SKM-1 (cell line): ENCODE measurements around the gene TSPEAR.
"Not testable (repeated sequence)": the region's sequence is repeated elsewhere in the genome, so short reads cannot be mapped to it uniquely, and the experiment has no call there.

Experiments
- DNase-seq: peaks from one replicate; lab custom pipeline; 2025; ENCODE audit not compliant: unreplicated experiment; lab: John Stamatoyannopoulos, UW

The TSPEAR gene

DNA sequence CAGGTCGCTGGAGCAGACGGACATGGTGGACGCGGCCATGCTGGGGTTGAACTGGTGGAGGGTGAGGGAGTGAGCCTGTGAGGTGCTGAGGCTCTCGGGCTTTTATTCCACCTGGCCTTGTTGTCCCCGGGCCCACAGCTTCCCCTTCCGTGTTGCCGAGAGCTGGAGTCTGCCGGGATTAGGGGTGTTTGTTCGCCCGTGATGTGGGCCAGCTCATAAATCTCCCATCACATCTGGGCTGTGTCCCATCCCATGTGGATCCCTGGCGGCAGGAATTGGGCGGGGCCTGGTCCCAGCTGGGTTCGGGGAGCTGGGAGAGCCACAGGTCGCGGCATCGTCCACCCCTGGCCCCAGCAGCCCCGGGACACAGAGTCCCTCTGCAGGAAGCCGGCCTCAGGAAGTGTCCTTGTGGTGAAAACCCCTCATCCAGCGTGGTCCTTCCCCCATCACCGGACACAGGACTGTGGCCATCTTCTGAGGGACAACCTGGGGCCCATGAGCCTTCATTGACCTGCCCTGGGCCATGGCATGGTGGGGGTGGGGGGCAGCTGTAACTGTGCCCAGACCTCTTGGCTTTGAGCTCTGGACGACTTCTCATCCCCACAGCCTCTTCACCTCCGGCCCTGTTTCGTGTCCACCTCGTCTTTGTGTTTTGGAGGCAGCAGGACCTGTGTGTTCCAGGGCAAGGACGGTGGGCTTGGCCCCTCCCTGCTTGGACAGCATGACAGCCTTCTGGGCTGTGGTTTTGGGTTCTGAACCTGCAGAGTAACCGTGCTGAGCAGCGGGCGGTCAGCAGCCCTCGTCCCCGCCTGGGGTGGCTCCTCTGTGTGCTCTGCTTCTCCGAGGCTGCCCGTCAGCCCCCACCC lies 118.7 kb downstream of the TSPEAR start, which contains the start of gene KRTAP10-6:
TSS of gene KRTAP10-6 (minus strand) at position 60 of the 866 bp plus-strand sequence. CDS start at position 39, 21 bp downstream.
- no peak for DNase-seq

DNA sequence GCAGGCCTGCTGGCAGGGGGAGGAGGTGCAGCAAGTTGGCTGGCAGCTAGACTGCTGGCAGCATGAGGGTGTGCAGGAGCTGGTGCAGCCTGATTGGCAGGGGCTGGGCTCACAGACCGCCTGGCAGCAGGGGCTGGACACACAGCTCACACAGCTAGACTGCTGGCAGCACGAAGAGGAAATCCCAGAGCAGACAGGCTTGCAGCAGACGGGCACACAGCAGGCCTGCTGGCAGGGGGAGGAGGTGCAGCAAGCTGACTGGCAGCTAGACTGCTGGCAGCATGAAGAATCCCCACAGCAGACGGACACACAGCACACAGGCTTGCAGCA lies 119.6 kb downstream of the TSPEAR start:
- DNase-seq, result not testable (repeated sequence)

DNA sequence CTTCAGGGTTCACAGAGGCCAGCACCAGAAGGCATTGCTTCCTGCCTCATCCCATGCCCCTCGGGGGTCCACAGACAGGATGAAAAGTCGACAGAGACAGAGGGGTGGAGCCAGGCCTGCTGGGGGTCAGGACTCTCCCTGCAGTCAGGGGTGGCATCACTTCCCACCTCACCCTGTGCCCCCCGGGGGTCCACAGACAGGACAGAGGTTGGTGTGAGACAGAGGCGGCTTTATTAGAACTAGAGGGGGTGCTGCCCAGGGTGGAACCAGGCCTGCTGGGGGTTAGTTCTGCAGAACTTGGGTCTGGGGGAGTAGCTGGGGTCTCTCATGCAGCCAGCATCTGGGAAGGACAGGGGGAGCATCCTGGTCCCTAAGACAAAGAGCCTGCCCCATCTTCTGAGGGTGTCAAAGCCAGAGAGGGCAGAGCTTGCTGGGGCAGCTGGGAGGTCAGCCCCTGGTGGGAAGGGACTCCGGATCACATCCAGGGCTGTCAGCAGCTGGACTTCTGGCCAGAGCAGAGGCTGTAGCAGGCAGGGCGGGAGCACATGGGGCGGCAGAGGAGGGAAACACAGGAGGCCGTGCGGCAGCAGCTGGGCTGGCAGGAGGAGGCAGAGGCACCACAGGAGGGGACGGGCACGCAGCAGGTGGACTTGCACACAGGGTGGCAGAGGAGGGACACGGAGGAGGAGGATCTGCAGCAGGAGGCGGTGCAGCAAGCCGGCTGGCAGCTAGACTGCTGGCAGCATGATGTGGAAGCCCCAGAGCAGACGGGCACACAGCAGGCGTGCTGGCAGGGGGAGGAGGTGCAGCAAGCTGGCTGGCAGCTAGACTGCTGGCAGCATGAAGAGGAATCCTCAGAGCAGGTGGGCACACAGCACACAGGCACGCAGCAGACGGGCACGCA lies 120.2 kb downstream of the TSPEAR start:
- DNase-seq, result not testable (repeated sequence)

DNA sequence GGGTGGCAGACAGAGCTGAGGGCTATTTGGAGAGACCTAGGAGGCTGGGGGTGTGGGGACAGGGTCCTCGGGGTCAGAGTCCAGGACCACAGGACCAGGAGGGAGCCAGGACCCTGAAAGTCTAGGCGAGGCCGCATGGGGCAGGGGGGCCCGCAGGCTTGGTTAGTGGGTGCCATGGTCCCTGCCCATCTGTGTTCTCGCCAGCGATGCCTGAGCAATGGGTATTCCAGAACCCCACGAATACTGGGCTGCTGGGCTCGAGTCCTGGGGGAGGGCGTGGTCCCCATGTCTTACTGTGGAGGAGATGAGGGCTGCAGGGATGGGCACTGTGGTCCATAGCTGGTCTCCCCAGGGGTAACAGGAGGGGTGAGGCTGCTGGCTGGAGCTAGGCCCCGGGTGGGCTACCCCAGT lies 121.1 kb downstream of the TSPEAR start:
- no peak for DNase-seq

DNA sequence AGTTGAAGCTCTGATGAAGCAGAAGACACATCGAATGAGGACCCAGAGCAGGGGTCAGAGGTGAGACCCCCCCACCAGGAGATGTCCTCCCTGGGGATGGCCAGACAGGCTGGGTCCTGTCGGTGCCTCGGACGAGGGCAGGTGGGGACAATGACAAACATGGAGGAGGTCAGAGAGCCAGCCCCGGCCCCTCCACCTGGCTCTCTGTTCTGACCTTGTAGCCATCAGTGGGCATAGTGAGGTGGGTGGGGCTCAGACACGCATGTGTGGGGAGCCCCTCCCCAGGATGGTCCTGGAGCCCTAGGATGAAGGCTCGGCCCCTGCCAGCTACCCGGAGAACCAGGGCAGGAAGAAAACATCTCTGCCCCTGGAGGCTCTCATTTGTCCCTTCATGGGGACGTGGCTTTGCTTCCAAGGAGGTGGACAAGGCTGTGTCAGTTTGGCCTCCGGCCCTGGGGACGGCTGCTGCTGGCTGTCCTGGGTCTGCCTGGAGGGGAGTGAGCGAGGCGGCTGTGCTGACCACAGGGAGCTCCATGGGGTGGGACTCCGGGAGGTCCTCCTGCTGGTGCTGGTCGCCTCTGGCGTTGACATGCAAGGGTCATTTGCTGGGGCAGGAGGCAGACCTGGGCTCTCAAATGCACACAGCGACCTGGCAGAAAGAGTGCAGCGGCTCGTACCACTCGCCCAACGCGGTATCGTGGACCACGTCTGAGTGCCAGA lies 121.6 kb downstream of the TSPEAR start:
- no peak for DNase-seq

DNA sequence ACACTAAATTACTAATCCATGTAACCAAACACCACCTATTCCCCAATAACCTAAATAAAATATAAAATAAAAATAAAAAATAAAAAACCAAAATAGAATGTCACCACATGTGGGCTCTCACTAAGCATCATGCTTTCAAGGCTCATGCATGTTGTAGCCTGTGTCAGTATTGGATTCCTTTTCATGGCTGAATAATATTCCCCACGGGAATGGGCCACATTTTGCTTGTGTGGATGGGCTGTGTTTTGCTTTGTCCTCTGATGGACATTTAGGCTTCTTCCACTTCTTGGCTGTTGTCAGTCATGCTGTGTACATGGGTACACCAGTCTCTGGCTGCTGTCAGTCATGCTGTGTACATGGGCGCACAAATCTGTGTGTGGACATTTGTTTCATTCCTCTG lies 122.3 kb downstream of the TSPEAR start:
- no peak for DNase-seq

DNA sequence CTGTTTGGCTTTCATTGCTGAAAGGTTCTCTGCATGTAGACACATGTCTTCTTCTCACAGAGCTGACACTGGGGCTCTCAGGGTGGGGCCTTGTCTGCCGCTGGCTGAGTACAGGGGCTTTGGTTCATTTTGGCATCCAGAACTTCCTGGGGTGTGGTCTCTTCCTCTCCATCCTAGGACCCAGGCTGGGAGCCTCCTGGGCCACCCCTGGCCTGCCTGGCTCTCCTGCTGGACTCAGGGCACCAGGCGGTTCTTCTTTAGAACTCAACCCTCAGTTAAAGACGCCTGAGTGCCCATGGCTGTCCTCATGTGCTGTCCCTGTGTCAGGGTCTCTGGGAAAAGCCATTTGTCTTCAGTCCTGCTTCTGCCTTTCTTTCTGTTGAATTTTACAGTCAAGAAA lies 125.5 kb downstream of the TSPEAR start:
- DNase-seq, result no peak

DNA sequence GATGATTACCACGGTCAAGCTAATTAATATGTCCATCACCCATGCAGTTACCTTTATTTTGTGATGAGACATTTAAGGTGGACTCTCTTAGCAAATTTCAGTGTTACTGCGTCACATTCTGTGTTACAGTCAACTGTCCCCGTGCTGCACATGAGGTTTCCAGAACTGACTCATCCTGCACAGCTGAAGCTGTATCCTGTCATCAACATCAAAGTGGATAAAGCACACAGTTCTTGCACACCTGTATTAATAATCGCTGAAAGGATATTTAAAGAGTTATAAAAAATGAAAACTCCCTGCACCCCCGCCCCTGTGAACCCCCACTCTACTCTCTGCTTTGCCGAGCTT lies 127.6 kb downstream of the TSPEAR start:
- DNase-seq, result no peak

DNA sequence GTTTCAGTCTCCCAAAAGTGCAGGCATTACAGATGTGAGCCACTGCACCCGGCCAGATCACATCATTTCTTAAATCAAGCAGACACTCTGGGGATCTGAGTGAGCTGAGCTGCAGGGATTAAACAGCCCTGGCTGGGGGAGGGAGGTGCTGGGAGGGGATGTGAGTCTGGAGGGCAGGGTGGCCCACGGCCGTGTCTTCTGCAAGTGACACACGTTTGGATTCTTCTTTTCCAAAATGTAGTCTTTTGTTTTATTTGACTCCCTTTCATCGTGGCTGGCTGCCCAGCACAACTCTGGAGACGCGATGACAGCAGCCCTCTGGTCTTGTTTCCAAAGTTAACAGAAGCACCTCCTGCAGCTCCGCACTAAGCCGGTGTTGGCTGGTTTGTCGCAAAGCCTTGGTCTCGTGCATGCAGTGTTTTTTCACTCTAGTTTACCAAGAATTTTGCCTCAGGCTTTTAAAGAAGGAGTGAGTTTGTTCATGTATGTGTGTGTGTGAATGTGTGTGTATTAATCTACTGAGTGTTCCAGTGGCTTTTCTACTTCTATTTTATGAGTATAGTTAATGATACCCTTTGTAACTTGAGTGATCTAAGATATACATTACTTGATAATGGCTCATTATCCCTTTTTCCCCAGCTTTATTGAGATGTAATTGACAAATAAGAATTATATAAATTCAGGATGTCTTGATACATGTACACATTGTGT lies 128.1 kb downstream of the TSPEAR start:
- no peak for DNase-seq

DNA sequence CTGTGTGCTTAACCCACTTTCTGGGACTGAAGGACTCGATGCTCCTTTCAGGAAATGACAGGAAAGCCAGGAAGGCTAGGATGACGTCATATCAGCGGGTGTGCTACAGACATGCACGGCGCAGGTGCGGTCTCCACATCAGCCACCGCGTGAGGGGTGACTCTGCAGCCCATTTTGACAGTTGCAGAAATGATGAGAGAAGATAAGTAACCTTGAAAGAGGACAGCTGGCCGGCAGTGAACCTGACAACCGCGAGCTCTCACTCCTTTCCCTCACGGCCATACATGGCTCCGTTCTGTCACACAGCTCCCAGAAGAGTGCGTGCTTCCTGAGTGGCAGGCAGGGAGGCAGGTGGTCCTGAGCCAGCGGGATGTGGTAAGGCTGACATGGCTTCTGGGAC lies 129.3 kb downstream of the TSPEAR start:
- DNase-seq, result no peak

DNA sequence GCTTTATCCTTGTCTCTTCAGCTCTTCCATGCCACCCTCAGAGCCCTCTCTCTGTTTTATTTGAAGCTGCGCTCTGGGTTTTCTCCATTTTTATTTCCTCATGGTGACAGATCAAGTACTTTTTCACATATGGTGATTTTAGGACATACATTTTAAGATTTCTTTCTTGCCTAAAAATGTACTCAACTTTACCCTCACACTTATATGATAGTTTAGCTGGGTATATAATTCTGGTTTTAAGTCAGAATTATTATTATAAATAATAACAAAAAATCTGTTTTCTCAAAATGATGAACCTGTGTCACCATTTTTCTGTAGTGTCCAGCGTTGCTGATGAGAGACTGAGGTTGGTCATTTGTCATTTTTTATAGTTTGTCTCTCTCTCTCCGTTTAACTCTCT lies 130.2 kb downstream of the TSPEAR start:
- no peak for DNase-seq

DNA sequence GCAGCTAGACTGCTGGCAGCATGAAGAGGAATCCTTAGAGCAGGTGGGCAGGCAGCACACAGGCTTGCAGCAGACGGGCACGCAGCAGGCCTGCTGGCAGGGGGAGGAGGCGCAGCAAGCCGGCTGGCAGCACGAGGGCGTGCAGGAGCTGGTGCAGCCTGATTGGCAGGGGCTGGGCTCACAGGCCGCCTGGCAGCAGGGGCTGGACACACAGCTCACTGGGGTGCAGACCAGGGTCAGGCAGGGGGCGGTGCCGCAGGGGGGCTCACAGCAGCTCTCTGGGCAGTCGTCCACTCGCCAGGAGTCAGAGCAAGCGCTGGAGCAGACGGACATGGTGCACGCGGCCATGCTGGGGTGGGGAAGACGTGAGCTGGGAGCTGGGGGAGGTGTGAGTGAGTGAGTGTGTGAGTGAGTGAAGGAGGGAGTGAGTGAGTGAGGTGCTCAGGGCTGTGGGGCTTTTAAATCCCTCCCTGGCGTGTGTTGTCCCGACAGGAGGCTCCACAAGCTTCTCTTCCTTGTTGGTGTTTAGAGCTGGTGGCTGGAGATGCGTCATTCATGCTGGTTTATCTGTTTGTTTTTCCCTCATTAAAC lies 131.0 kb downstream of the TSPEAR start, which contains the start of gene KRTAP10-5:
TSS of gene KRTAP10-5 (minus strand) at position 374 of the 591 bp plus-strand sequence. CDS start at position 348, 26 bp downstream.
- not testable (repeated sequence) for DNase-seq

DNA sequence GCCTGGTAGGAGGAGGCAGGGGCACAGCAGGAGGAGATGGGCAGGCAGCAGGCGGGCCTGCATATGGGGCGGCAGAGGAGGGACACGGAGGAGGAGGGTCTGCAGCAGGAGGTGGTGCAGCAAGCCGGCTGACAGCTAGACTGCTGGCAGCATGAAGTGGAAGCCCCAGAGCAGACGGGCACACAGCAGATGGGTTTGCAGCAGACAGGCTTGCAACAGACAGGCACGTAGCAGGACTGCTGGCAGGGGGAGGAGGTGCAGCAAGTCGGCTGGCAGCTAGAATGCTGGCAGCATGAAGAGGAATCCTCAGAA lies 131.6 kb downstream of the TSPEAR start:
- DNase-seq, result no peak

DNA sequence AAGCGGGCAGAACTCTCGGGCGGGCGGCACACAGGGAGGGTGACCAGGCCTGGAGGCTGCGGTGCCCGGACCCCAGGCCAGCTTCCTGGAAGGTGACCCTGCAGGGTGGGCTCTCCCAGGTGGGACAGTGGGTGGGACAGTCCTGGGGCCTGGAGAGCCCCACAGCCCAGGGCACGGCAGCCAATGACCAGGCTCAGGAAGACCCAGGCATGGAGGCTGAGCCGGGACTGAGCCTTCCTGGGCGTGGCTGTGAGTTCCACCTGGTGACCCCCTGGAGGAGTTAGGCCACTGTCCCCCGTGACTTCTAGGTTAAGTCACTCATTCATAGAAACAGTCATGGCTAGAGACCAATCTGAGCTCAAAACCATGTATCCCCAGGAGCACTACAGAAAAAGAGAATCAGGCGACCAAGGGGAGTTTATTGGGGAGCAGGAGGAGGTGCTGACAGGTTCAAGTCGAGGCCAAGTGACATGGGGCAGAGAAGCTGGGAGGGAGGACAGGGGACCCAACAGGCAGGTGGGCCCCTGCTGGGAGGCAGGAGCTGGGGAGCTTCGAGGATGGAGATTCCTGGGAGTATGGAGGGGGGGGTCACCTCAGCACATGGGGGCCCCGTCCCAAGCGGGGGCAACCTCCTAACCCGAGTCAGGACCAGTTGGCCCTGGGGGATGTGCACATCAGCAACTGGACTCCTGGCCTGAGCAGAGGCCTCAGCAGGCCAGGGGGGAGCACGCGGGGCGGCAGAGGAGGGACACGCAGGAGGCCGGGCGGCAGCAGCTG lies 132.1 kb downstream of the TSPEAR start:
- no peak for DNase-seq

DNA sequence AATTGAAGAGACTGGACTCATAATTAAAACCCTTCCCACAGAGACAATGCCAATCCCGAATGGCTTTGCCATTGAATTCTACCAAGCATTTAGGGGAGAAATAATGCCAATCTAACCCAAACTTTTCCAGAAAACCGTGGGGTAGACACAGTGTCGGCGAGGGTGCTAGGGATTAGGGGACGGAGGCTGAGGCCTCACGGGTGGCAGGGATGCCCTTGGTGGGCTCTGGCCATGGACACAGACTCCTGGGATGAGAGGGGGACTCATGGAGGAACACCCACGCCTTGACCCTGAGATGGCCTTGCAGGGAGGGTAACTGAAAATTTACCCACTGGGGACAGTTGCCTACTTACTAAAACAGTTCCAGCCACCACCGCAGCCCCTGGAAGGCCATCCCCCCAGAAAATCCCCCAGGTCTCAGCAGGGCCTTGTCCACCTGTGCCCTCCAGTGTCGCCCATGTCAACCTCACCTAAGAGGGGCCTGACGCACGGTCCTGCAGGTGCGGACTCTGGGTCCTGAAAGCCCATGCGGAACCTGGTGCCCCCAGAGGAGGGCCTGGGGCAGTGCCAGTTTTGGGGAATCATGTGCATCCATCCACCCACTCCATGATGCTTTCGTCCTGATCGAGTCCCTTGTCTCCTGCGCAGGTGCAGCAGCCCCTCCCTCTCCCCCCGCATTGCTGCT lies 132.9 kb downstream of the TSPEAR start:
- DNase-seq, result no peak

DNA sequence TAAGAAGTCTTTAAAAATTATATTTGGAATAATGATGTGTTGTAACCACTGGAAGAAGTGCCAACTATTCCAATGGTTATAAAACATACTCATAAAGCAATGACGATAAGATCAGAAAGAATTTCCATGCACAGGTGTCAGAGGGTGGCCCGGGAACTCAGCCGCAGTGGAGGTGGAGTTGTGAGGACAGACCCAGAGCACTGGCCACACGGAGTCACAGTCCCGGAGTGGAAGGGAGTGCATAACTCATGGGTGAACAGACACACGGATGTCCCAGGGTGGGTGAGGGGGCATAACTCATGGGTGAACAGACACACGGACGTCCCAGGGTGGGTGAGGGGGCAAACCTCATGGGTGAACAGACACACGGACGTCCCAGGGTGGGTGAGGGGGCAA lies 135.3 kb downstream of the TSPEAR start:
- no peak for DNase-seq

DNA sequence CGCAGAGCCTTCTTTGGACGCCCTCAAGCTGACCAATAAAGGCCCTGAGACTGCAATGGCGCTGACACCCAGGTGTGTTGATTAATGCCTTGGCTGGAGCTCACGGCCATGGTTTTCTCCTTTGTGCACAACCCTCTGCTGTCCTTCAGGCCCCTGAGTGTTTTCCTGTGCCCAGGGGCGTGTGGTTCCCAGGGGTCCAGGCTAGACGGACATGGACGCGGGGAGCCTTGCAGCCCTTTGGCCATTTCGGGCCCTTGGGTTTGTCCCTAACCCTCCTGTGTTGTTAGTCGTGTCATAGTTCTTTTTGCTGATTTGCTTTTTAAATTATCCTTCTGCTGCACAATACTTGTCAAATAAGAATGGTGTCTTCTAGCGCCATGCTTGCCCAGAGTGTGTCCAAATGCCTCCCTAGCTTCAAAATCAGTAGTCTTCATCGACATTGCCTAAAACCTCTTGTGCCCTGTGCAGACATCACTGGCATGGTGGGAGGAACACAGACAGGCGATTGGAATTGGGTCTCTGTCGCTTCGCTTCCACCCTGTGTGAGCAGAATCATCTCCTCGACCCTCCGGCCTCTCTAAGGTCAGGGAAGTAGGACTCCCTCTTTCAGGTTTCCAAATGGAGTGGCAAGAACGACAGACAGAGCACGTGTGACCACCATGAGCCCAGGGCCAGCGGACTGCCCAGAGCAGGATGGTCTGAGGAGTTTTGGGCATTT lies 135.9 kb downstream of the TSPEAR start:
- no peak for DNase-seq

DNA sequence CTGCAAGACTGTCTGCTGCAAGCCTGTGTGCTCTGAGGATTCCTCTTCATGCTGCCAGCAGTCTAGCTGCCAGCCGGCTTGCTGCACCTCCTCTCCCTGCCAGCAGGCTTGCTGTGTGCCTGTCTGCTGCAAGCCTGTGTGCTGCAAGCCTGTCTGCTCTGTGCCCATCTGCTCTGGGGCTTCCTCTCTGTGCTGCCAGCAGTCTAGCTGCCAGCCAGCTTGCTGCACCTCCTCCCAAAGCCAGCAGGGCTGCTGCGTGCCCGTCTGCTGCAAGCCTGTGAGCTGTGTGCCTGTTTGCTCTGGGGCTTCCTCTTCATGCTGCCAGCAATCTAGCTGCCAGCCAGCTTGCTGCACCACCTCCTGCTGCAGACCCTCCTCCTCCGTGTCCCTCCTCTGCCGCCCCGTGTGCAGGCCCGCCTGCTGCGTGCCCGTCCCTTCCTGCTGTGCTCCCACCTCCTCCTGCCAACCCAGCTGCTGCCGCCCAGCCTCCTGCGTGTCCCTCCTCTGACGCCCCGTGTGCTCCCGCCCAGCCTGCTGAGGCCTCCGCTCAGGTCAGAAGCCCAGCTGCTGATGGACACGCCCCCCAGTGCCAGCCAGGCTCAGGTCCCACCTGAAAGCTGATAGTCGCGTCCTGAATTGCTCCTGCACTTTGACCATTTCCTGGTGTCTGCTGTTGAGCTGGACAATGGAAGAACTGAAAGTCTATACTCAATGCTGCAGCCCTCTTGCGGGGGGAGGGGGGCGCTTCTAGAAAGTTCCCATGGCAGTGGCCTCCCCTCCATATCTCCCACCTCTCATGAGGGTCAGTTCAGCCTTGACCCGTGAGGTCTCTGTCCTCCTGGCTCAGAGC lies 136.7 kb downstream of the TSPEAR start:
- DNase-seq, result no peak
